Cardiac fibroblast (primary cell): ENCODE data around the gene BICD1.

Source experiments
- DNase-seq, 2 donors: peaks; one replicate each; pipeline versions ENCODE4 v3.0.0 to v3.0.0-alpha.2; 2010; ENCODE audit warnings: low read depth in 2 of 2
- H3K4me3 ChIP-seq, 2 donors: replicated peaks in 1 of 2; 1 replicate in 1 of 2; 2 replicates in 1 of 2; pipeline ENCODE4 v1.5.1; 2011; ENCODE audit warnings: low read depth in 2 of 2, low read length in 2 of 2, mild to moderate bottlenecking in 2 of 2, moderate library complexity in 1 of 2
- TF ChIP-seq, protein P1 (sequence below): IDR thresholded peaks from one replicate; pipeline ENCODE4 v1.5.1; 2011; ENCODE audit warnings: low read depth, mild to moderate bottlenecking, low read length, inconsistent platforms

BICD1 gene

DNA sequence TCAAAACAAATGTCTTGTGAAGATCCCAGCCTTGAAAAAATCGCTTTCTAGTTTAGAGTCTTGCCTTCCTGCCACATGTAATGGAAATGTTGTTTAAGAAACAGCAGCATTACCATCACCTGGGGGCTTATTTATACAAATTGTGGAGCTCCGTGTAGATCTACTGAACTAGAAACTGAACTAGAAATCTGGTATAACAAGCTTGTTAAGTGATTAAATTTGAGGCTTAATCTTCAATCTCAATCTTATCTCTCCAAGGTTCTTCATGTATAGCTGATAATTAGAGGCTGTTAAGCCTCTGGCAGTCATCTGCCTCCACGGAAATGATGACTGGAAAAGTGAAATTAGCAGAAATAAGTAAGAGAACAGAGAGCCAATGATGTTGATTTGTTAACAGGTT is 200.7 kb downstream of the BICD1 start:
- no peak overlapping the region for H3K4me3 ChIP-seq
- TF ChIP-seq, protein P1, sequence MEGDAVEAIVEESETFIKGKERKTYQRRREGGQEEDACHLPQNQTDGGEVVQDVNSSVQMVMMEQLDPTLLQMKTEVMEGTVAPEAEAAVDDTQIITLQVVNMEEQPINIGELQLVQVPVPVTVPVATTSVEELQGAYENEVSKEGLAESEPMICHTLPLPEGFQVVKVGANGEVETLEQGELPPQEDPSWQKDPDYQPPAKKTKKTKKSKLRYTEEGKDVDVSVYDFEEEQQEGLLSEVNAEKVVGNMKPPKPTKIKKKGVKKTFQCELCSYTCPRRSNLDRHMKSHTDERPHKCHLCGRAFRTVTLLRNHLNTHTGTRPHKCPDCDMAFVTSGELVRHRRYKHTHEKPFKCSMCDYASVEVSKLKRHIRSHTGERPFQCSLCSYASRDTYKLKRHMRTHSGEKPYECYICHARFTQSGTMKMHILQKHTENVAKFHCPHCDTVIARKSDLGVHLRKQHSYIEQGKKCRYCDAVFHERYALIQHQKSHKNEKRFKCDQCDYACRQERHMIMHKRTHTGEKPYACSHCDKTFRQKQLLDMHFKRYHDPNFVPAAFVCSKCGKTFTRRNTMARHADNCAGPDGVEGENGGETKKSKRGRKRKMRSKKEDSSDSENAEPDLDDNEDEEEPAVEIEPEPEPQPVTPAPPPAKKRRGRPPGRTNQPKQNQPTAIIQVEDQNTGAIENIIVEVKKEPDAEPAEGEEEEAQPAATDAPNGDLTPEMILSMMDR, result no peak
- DNase-seq, result no peak

DNA sequence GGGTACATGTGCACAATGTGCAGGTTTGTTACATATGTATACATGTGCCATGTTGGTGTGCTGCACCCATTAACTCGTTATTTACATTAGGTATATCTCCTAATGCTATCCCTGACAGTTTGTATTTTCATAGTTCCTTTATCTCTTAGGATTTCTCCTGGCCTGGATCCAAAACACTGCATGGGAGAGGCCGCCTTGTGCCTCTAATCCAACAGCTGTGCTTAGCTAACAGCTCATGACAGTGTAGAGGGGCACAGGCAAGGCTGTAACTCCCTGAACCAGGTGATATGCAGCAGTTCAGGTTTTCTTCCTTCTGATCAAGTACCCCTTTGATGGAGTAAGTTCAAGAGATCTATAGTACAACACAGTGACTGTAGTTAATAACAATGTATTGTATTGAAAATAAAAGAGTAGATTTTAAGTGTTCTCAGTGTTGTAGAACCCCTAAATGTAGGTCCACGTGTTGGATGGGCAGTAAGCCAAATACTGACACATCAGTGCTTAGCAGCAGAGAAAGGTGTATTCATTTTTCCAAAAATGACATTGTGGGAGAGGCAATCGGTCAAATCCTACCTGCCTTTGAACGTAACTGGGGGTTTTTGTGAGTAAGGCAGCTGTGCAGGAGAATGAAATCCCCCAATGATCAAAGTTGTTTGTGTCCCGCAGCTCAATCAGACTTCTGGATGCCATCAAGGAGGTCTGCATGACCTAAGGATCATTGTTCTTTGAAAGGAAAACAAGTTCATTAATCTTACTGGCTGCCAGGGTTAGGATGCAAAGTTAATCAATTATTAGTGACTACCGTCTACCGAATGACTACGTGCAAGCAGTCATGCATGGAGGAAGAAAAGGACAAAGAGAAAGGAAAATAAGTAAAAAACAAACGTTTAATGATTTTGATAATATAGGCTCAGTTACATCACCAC is 203.4 kb downstream of the BICD1 start:
- DNase-seq, result peak in 1 of 2 donors; percentile 37
- TF ChIP-seq, protein P1, result no peak
- no peak overlapping the region for H3K4me3 ChIP-seq

- peak; percentile 80 to 87 for DNase-seq
- TF ChIP-seq, protein P1, result peak; percentile 57
- no peak overlapping the region for H3K4me3 ChIP-seq
Measured at GRCh38 chr12:32312049-32312670, 205.5 kb downstream of the BICD1 start.

DNA sequence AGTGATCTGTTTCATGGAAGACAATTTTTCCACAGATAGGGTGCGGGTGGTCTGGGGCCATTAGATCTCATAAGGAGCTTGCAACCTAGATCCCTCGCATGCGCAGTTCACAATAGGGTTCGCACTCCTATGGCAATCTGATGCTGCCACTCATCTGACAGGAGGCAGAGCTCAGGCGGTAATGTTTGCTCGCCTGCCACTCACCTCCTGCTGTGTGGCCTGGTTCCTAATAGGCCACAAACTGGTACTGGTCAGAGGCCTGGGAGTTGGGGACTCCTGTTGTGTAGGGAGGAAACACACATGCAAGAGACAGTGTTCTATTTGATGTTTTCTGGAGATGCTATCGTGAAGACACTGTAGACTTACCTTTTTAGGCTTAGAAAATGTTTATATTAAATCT is 215.7 kb downstream of the BICD1 start:
- DNase-seq, result no peak
- TF ChIP-seq, protein P1, result no peak
- H3K4me3 ChIP-seq, result no peak overlapping the region

GRCh38 chr12:32331133-32331532 is 224.5 kb downstream of the BICD1 start:
- no peak overlapping the region for H3K4me3 ChIP-seq
- peak; percentile 10 to 22 for DNase-seq
- TF ChIP-seq, protein P1, result no peak

DNA sequence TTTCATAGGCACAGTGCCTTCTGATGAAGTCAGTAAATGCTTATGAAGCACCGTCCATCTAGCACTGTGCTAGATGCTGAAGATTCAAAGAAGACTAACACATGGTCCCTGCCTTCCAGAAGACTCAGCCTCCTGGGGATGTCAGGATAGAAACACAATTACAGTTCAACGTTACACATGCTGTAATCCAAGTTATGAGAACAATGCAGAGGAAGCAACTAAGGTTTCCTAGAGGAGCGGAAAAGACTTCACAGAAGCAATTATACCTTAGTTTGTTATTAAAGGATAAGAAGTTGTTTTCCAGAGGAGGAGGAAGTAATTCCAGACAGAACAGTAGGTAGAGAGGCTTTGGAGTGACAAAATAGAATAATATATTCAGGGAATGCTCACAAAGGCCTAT is 225.8 kb downstream of the BICD1 start:
- H3K4me3 ChIP-seq, result no peak overlapping the region
- TF ChIP-seq, protein P1, result no peak
- no peak for DNase-seq
